ENCODE results near the gene EXPH5. TPM values are rescaled to one million over a fixed set of nuclear protein-coding genes. Genes with fewer than 3 reads are reported as not detected.

The EXPH5 gene
- total and polyA plus RNA-seq, 9 of the 15 experiments (the other 6 are each of a cell fraction or from before 2014, with no cell fraction given), result 1.3 to 8.5 (median 4.8) TPM

- TF ChIP-seq, protein P1, sequence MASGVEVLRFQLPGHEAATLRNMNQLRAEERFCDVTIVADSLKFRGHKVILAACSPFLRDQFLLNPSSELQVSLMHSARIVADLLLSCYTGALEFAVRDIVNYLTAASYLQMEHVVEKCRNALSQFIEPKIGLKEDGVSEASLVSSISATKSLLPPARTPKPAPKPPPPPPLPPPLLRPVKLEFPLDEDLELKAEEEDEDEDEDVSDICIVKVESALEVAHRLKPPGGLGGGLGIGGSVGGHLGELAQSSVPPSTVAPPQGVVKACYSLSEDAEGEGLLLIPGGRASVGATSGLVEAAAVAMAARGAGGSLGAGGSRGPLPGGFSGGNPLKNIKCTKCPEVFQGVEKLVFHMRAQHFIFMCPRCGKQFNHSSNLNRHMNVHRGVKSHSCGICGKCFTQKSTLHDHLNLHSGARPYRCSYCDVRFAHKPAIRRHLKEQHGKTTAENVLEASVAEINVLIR (CRISPR knock-in tag; IDR thresholded peaks at IDR 0.05), result peak; percentile 85
- TF ChIP-seq CHCHD3 (CRISPR knock-in tag; IDR thresholded peaks at IDR 0.05) (no peak), KAT7 (CRISPR knock-in tag; IDR thresholded peaks at IDR 0.05; ENCODE audit: borderline replicate concordance) (no peak), VEZF1 (CRISPR knock-in tag; IDR thresholded peaks at IDR 0.05) (peak; percentile 92), NRF1 (conservative IDR thresholded peaks at IDR 0.05 in 1 of 2, IDR thresholded peaks at IDR 0.05 in 1 of 2) (peak; percentile 47 to 59; a peak in 2 of 4 replicates), GTF2E2 (tag; IDR thresholded peaks at IDR 0.05) (peak; percentile 96), ZMIZ1 (IDR thresholded peaks at IDR 0.05; ENCODE audit: low read depth in 2 of 2, low read length in 2 of 2) (peak in 1 of 2 experiments; percentile 17; a peak in 1 of 4 replicates), SMARCA4 (IDR thresholded peaks at IDR 0.05) (peak; percentile 30), E2F8 (IDR thresholded peaks at IDR 0.05; ENCODE audit: low read depth, partially characterized antibody) (peak; percentile 62)
- TF ChIP-seq, protein P2, sequence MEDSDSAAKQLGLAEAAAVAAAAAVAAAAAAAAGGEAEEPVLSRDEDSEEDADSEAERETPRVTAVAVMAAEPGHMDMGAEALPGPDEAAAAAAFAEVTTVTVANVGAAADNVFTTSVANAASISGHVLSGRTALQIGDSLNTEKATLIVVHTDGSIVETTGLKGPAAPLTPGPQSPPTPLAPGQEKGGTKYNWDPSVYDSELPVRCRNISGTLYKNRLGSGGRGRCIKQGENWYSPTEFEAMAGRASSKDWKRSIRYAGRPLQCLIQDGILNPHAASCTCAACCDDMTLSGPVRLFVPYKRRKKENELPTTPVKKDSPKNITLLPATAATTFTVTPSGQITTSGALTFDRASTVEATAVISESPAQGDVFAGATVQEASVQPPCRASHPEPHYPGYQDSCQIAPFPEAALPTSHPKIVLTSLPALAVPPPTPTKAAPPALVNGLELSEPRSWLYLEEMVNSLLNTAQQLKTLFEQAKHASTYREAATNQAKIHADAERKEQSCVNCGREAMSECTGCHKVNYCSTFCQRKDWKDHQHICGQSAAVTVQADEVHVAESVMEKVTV (CRISPR knock-in tag; IDR thresholded peaks at IDR 0.05), result no peak
- TF ChIP-seq, protein P3, sequence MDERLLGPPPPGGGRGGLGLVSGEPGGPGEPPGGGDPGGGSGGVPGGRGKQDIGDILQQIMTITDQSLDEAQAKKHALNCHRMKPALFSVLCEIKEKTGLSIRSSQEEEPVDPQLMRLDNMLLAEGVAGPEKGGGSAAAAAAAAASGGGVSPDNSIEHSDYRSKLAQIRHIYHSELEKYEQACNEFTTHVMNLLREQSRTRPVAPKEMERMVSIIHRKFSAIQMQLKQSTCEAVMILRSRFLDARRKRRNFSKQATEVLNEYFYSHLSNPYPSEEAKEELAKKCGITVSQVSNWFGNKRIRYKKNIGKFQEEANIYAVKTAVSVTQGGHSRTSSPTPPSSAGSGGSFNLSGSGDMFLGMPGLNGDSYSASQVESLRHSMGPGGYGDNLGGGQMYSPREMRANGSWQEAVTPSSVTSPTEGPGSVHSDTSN (CRISPR knock-in tag; IDR thresholded peaks at IDR 0.05; ENCODE audit: low read depth), result no peak
- TF ChIP-seq, protein P3 (tag; conservative IDR thresholded peaks at IDR 0.05; ENCODE audit: low read depth), result no peak
Observed at GRCh38 chr11:108467091-108467823, 126.3 kb downstream of the EXPH5 start, which contains the start of gene C11orf65 (continued).
